HG03558 (cell line): ENCODE results near the gene FGFR2.
"Not testable (repeated sequence)": the region's sequence is repeated elsewhere in the genome, so short reads cannot be mapped to it uniquely, and the experiment has no call there.

Source experiments
- ATAC-seq: cut with Tn5 transposase; IDR thresholded peaks from one replicate; pipeline ENCODE4 v1.9.1; 2021; ENCODE audit warnings: moderate number of reproducible peaks; ENCODE audit not compliant: unreplicated experiment; ENCODE audit errors: extremely low read depth

FGFR2 gene

GRCh38 chr10:121527690-121528089 is 70.6 kb downstream of the FGFR2 start:
- ATAC-seq: no peak

DNA sequence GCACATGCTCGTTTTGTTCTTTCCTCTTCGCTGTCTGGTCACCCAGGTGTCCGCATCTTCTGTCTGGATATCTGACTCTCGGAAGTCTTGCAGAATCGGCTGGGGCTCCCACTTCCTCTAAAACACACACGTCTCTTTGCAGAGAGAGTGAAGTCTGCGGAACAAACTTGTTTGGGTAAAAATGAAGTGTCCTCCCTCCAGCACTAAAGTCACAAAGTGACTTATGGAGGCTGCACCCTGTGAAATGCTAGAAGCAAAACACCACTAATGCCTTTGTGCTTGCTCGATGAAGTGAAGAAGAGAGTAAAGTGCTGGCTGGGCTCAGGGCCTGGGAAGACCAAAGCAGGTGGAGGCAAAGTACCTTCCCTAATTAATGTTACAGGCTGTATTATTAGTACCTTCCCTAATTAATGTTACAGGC is 71.4 kb downstream of the FGFR2 start:
- ATAC-seq: no peak

DNA sequence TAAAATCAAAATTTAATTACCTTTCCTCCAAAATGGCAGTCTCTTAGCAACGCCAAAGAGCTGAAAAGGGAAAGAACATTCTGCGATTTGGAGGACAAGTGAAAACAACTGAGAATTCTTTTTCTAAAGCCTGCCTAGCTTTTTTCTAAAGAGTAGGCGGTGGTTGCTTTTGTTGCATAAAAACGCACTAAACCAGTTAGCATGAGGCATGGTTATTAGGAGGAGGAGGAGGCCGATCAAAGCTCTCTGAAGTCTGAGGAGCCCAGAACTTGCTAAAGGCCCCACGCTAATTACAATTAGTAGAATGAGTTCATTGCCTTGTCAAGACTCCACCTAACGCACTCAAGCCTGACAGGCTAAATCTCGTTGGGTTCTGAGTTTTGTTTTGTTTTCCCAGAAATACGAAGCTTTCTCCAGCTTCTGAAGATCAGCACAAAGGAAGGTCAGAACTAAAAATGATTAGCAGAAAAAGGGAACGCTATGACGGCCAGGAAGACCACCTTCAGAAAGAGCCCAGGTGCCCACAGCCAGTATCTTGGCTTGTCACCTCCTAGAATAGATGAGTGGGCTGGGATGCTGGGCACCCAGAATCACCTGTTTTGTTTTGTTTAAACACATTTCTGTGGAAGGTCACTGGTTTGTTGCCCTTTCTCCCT is 72.0 kb downstream of the FGFR2 start:
- ATAC-seq: no peak

GRCh38 chr10:121525251-121526134 is 72.8 kb downstream of the FGFR2 start:
- ATAC-seq: no peak

DNA sequence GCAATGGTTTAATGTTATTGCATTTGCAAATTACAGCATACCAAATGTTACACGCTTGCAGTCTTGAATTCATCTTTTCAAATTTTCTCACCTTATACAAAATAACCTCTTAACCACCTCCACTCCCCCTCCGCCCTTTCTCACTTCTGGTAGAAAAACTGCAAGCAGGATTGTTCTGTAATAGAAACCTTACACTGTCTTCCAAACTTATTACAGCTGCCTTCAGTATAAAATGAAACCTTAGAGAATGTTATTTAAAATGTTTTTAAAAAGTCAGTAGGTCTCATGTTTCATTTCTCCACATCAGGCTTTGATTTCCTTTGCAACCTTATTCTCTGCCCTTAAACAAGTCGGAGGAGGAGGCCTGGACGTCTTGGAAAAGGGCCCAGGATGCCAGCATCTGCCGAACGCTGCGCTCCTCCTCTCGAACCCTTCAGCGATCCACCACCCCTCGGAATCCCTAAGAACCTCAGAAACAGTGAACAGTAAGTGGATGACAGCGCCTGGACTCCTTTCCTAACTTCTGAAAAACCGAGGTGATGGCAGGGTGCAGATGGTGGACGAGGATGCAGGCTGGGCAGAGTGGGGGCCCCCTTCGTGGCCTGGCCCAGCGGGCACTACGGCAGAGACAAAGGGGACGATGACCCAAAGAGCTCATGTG is 74.0 kb downstream of the FGFR2 start:
- no peak for ATAC-seq

DNA sequence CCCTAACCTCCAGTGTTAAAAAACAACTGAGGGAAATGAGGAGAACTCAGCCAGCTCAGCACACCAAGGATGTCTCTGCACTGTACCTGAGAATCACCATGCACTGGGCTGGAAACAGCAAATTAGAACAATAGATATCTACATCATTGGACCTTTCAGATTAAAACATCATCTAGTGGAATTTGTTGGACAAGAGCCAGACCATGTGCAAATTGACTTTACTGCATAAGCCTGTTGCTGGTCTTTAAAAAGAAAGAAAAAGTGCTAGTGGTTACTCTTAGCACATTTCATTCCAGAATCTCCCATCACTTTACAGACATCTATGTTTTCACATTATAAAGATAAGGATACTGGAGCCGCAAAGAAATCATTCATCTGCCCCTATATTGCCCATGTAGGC is 75.4 kb downstream of the FGFR2 start:
- no peak for ATAC-seq

DNA sequence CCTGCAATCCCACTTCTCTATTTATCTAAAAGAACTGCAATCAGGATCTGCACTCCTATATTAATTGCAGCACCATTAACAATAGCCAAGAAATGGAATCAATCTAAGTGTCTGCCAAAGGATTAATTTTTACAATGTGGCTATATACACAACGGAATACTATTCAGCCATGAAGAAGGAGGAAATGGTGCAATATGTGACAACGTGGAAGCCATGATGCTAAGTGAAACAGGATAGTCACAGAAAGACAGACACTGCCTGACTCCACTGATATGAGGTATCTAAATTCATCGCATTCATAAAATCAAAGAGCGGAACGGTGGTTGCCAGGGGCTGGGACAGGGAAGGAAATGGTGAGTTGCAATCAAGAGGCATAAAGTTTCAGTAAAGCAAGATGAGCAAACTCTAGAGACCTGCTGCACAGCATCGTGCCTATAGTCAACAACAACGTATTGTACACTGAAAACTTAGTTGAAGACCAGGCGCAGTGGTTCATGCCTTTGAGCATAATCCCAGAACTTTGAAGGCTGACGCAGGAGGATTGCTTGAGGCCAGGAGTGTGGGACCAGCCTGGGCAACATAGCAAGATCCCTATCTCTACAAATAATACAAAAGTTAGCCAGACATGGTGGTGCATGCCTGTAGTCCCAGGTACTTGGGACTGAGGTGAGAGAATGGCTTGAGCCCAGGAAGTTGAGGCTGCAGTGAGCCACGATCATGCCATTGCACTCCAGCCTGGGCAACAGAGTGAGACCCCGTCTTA is 76.3 kb downstream of the FGFR2 start:
- no peak for ATAC-seq

DNA sequence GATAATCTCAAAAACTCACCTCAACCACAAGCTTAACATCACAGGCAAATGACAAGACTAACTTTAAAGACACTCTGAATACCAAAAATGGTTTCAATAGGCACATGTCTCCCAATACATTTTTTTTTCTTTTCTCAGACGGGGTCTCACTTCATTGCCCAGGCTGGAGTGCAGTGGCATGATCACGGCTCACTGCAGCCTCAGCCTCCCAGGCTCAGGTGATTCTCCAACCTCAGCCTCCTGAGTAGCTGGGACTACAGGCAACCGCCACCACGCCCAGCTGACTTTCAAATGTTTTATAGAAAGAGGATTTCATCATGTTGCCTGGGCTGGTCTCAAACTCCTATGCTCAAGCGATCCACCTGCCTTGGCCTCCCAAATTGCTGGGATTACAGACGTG is 77.7 kb downstream of the FGFR2 start:
- not testable (repeated sequence) for ATAC-seq

DNA sequence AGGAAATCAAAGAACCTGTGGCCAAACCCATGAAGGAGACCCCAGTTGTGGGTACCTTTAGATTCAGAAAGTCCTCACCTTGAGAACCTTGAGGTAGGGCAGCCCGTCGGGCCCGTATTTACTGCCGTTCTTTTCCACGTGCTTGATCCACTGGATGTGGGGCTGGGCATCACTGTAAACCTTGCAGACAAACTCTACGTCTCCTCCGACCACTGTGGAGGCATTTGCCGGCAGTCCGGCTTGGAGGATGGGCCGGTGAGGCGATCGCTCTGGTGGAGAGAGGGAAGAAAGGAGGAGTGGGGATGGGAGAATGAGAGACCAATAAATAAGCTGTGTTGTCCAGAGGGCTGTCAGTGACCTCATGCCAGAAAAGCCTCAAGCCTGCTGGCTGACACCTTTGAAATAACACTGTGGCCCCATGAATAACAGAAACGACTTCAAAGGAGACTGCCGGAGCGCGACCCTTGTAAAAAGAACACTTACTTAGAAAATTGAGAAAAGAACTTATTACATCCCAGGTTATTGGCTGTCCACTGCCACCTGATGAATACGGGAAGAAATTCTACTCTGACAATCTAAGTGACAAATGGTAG is 78.2 kb downstream of the FGFR2 start:
- ATAC-seq: no peak

DNA sequence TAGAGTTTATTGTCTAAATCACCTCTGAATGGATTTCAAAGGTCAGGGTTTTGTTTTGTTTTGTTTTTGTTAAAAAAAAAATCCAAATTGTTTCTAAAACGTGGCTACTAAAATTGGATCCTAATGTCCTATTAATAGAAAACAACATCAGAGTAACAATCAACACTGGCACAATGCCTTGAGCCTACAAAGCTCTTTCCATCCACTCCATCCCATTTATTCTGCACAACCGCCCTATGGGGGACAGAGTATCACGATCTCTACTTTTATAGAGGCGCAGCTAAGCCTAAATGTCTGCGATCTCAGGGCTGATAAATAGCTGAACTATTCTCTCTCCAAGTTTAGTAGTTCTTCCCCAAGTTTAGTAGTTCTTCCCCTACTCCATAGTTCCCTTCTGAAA is 78.8 kb downstream of the FGFR2 start:
- no peak for ATAC-seq

GRCh38 chr10:121518333-121518732 is 79.9 kb downstream of the FGFR2 start:
- no peak for ATAC-seq

DNA sequence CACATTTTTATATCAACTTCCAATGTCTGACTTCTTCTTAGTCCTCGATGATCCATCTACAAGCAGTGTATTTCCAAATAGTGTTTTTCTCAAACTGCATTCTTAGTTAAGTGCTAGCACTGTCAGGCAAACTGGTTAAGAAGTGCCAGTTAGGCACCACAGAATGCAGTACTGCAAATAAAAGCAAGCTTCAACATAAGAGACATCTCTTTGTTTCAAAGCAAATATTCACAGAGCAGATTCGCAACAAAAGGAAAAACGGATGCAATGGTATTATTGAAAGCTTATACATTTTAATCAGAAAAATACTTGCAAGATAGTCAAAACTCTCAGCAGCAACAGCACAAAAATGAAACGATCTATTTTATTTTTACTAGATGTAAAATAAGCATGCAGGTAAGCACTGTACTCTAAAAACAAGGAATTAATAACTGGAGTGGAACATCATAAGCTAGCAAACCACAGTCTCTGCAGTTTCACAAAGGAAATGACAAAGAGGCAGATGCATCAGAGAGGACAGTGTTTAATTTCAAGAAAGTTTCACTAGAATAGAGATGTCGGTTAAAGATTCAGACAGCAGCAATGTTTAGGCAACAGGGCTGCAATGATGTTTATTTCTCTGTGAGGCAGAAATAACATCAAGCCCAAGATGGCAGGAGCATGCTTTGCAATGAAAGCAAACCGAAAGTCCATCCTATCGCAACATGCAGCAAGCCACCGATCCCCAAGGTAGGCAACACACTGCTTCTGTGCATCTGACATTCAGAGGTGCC is 82.0 kb downstream of the FGFR2 start:
- peak; percentile 78 for ATAC-seq

DNA sequence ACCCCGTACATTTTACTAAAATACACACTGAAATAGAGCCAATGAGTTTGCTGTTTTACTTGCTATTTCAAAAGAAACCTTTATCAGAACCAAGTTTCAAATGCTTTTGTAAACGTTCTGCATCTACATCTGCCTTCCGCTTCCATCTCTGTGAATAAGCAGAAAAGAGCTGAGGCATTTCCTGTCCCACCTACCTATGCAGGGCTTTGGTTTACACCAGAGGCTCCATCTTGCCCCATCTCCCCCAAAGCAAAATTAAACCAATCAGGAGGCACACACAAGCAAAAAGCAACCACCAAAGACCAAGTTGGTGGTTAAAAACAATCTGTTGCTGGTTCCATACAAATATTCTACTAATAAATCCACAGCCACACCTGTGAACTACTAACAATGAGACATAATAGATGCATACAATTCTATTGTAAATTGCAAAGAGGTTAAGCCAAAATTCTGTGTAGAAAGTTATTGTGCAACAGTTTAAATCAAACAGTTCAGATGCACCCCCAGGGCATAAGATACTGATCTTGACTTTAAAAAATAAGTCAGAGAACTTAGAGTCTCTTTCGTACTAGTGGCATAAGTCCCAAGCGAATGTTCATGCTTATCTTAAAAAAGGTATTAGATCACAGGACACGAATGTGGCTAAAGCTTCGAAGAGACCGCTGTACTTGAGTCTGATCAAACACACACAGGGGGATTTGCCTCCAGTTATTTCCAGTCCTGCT is 83.9 kb downstream of the FGFR2 start:
- no peak for ATAC-seq

DNA sequence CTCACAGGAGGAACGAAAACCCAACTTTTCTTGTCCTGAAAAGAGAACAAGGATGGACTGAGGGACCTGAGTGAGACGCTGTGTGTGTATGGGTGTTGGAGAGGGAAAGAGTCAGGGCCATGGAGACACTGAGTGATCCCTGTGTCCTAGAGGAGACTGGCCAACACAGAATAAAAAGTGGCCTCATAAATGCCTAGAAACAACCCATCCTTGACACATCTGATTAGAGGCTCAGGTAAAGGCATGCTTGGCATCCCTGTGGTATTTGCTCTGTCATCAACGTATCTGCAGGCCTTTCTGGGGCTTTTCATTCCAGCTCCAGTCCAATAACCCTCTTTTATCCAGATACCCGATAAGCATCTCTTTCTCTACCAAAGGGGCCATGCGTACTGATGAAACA is 86.3 kb downstream of the FGFR2 start:
- no peak for ATAC-seq

- no peak for ATAC-seq
Observed at GRCh38 chr10:121511460-121511859, 86.8 kb downstream of the FGFR2 start.

- no peak for ATAC-seq
Observed at GRCh38 chr10:121510201-121510771, 88.0 kb downstream of the FGFR2 start.

DNA sequence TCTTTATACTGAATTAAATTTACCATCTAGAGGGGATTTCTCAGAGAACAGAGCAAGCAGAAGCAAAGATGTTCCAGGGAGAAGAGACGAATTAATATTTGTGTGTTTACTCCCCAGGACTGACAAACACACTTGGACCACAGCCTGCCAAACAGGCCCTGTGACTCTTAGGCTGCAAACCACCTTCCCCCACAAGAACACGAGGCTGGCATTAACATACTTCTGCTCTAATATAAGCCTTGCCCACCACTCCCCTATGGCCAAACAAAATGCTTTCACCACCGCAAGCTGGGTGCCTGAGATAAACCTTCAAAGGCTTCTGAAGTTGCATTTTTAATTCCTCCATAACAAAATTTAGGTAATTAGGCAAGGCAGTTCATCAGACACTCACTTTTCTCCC is 88.4 kb downstream of the FGFR2 start:
- ATAC-seq: no peak

GRCh38 chr10:121509112-121509511 is 89.1 kb downstream of the FGFR2 start:
- no peak for ATAC-seq
